Epithelial cell of esophagus (primary cell): ENCODE data around the gene MORN1.

Source experiments
- DNase-seq: peaks from one replicate; pipeline ENCODE4 v3.0.0; 2010; ENCODE audit warnings: low read depth
- H3K4me3 ChIP-seq: 2 replicates; pipeline ENCODE4 v1.5.1; 2011; ENCODE audit warnings: mild to moderate bottlenecking, low read length, control low read depth
- TF ChIP-seq, protein P1 (sequence below): IDR thresholded peaks from 2 replicates; pipeline ENCODE4 v1.5.1; 2011; ENCODE audit warnings: low read depth, mild to moderate bottlenecking, low read length, control low read depth, inconsistent platforms; ENCODE audit not compliant: insufficient read depth; ENCODE audit errors: missing control alignments

MORN1 gene

DNA sequence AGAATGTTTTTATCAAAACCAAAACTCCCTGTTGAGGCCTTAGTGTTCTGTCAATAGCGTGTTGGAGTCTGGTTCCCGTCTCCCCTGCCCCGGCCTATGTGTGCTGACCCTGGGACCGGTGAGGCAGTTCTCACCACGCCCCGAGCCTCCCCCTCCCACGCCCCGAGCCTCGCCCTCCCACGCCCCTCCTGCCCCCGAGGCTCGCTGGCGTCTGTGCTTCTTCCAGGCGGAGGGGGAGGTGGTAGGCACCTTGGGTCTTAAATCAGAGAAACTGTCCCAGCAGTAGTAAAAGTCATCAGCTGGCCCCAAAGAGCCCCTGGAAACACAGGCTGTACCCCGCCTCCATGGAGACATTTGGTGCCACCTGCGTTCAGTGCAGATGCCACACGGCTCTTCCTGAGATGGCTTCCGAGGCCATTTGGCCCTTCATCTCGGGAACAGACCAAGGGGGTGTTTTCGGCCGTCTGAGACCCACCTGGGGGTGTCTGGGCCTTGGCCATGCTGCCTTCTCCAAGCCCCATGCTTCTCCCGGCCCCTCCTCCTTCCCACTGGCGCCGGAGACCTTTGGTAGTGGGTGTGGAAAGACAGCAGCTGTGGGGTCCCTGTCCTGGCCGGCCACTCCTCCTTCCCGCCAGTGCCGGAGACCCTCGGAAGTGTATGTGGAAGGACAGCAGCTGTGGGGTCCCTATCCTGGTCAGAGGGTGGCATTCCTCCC, 118.5 kb downstream of the MORN1 start:
- H3K4me3 ChIP-seq, result no peak overlapping the region
- no peak for DNase-seq
- TF ChIP-seq, protein P1, sequence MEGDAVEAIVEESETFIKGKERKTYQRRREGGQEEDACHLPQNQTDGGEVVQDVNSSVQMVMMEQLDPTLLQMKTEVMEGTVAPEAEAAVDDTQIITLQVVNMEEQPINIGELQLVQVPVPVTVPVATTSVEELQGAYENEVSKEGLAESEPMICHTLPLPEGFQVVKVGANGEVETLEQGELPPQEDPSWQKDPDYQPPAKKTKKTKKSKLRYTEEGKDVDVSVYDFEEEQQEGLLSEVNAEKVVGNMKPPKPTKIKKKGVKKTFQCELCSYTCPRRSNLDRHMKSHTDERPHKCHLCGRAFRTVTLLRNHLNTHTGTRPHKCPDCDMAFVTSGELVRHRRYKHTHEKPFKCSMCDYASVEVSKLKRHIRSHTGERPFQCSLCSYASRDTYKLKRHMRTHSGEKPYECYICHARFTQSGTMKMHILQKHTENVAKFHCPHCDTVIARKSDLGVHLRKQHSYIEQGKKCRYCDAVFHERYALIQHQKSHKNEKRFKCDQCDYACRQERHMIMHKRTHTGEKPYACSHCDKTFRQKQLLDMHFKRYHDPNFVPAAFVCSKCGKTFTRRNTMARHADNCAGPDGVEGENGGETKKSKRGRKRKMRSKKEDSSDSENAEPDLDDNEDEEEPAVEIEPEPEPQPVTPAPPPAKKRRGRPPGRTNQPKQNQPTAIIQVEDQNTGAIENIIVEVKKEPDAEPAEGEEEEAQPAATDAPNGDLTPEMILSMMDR, result no peak

DNA sequence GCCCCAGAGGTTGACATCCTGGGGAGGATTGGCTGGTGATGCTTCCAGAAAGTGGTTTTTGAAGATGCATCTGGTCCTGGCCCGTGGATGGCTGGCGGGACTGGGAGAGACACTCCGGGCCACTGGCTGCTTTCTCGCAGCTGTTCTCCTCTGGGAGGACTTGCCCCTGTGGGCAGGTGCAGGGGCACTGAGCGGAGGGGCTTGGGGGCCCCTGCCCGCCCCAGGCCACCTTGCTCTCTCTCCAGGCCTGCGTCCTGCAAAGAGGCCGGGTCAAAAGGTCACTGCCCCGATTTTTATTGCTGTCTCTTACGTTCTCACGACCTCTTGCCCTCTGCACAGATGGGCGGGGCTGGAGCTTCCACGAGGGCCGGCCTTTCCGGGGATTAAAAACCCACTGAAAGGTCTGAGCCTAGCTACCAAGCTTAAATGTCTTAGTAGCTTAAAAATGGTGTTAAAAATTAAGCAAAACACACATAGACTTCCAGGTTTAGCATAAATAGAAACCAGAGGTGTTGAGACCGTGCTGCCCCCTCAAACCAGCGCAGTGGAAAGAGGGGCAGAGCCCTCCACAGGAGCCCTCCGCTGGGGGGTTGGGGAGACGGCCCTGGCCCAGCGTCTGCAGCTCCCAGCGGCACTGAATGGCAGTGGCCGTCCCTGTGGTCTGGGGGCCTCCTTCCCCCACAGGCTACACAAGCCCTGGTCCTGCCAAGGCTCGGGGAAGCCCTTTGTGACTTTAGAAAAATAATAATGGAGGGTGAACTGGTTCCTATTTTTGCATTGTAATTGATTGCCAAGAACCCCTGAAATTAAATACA, 119.3 kb downstream of the MORN1 start:
- TF ChIP-seq, protein P1, result no peak
- H3K4me3 ChIP-seq, result no peak overlapping the region
- no peak for DNase-seq
